GM21529 (cell line): Measurements from ENCODE around the gene PARP14.
"Not testable (repeated sequence)": the region's sequence is repeated elsewhere in the genome, so short reads cannot be mapped to it uniquely, and the experiment has no call there.

Experiments used
- ATAC-seq: cut with Tn5 transposase; IDR thresholded peaks from one replicate; pipeline ENCODE4 v1.9.1; 2021; ENCODE audit not compliant: unreplicated experiment

PARP14 gene

DNA sequence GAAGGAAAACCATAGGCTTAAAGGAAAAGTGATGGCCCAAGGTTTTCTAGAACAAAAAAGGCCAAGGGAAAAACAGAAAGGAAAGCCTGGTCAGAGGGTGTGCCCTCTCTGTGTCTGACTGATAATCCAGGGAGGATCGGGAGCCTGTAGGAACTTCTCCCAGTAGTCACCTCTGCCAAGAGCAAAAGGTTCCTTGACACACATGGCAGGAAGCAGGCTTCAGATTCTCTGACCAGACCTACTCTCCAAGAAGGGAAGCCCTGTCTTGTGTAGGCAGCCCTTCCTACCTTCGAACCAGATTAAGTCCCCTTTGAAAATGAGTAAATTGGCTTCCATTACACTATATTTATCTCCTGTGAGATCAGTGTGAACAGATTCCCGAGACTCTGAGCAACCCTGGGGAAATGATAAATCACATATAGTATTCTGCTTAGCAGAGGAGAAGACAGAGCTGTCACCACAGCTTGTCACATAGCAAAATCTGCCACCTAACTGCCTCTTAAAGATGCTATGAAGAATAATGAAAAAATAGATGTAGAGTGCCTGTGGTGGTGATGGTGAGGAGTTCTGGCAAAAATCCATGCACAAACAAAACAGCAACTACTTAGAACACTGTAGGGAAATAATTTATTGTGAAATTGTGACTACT, 38.8 kb downstream of the PARP14 start:
- no peak for ATAC-seq

DNA sequence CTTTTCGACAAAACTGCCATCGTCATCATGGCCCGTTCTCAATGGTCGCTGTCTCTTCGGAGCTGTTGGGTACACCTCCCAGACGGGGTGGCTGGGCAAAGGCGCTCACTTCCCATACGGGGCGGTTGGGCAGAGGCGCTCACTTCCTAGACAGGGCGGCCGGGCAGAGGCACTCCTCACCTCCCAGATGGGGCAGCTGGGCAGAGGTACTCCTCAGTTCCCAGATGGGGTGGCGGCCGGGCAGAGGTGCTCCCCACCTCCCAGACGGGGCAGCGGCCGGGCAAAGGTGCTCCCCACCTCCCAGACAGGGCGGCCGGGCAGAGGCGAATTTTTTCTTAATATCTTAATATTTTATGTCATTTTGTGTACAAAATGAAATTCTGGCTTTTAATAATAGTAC, 44.5 kb downstream of the PARP14 start:
- no peak for ATAC-seq

- no peak for ATAC-seq
Measured at GRCh38 chr3:122727294-122727693, 46.7 kb downstream of the PARP14 start.

GRCh38 chr3:122727766-122728165, 47.1 kb downstream of the PARP14 start:
- ATAC-seq, result no peak

- no peak for ATAC-seq
Measured at GRCh38 chr3:122728186-122728585, 47.5 kb downstream of the PARP14 start.

- ATAC-seq, result no peak
Measured at GRCh38 chr3:122728756-122729514, 48.3 kb downstream of the PARP14 start.

DNA sequence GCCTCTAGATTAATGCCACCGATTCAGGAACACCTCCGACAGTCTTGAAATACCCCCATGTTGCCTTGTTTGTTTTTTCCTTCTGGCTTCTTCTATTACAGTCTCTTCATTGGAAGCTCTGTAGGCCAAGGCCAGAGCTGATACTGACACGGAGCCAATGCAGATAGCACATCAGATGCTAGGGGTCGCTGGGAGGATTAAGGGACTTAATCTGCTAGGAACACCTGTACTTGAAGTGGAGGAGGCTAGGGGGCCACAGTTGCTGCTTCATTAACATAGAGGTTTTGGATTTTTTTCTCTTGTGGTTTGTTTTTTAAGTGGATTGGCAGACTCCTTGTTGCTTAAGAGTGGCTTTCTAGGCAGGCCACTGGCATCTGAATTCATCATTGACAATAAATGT, 49.6 kb downstream of the PARP14 start:
- ATAC-seq, result no peak

GRCh38 chr3:122732682-122733525, 52.3 kb downstream of the PARP14 start:
- ATAC-seq, result not testable (repeated sequence)

- no peak for ATAC-seq
Measured at GRCh38 chr3:122739172-122739571, 58.5 kb downstream of the PARP14 start.

DNA sequence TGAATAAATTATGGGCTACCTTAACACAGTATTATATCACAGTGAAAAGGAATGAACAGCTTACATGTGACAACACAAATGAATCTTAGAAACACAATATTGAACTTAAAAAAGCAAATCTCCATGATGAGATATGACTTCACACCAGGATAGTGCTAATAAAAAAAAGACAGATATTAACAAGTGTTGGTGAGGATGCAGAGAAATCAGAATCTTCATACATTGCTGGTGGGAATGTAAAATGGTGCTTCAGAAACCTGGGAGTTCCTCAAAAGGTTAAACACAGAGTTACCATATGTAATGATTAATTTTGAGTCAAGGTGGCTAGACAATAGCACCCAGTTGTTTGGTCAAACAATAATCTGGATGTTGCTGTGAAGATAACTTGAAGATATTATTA, 61.6 kb downstream of the PARP14 start:
- ATAC-seq, result no peak

GRCh38 chr3:122743581-122744120, 63.0 kb downstream of the PARP14 start:
- ATAC-seq, result no peak

DNA sequence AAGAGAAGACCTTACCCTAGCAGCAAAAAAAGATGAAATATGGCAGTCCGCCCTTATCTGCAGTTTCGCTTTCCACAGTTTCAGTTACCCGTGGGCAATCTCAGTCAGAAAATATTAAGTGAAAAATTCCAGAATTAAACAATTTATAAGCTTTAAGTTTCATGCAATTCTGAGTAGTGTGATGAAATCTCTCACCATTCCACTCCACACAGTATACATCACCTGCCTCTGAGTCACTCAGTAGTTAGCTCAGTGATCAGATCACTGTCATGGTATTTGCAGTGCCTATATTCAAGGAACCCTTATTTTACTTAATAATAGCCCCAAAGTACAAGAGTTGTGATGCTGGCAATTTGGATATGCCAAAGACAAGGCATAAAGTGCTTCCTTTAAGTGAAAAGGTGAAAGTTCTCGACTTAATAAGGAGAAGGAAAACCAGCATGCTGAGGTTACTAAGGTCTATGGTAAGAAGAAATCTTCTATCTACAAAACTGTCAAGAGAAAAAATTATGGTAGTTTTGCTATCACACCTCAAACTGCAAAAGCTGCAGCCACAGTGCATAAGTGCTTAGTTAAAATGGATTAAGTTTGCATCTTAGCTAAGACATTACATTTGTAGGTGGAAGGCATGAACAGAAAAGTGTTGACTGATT, 64.9 kb downstream of the PARP14 start:
- no peak for ATAC-seq

- ATAC-seq, result not testable (repeated sequence)
Measured at GRCh38 chr3:122747295-122747694, 66.7 kb downstream of the PARP14 start.

GRCh38 chr3:122748347-122748746, 67.7 kb downstream of the PARP14 start:
- no peak for ATAC-seq

DNA sequence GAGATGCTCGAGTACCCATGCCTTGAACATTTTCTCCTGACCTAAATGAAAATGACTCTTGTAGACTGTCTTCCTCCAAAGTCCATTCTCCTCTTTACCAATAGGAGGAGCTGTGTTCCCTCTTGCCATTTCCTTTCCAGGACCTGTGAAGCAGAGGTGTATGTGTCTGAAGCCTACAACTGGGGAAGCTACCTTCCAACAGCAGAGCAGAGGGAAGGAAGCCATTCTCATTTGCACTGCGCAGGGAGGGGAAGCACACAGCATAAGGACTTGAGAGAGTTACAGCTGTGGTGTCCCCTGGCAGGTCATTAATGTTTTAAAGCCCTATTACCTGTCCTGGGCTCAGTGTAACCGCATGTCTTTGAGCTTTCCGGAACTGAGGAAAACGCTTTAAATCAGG, 74.3 kb downstream of the PARP14 start:
- peak; percentile 74 for ATAC-seq

DNA sequence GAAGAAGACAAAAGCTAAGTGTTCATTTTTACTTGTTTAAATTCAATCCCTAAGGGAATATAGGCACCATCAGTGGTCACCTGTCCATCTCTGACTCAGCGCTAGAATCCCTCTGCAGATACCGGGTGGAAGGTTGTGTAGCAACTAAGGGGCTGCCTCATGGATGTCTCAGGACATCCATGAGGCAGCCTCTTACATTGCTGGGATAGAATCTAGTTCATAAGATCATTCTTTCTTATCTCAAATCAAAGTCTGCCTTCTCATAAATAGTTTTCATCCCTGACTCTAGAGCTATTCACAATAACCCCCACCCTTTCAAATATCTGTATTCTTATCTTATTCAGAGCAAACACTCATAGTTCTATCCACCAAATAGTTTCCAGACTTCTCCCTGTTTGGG, 74.9 kb downstream of the PARP14 start:
- no peak for ATAC-seq

GRCh38 chr3:122758877-122759560, 78.4 kb downstream of the PARP14 start:
- ATAC-seq, result no peak

- no peak for ATAC-seq
Measured at GRCh38 chr3:122760453-122761271, 80.0 kb downstream of the PARP14 start.

- ATAC-seq, result no peak
Measured at GRCh38 chr3:122766430-122766829, 85.8 kb downstream of the PARP14 start.
